Tibial artery (tissue), 4 donors: Measurements from ENCODE around the gene NPTN.

Source experiments
- DNase-seq, 2 donors: peaks; one replicate each; pipeline ENCODE4 v3.0.0-alpha.2; 2019
- H3K27ac ChIP-seq, 2 donors: fragments of 200-600 bp; sonication (generic) in 1 of 2; 1 replicate in 1 of 2; 2 replicates in 1 of 2; pipeline ENCODE4 v1.5.1; 2018 to 2019; ENCODE audit warnings: mild to moderate bottlenecking in 1 of 2
- H3K27me3 ChIP-seq, 2 donors: fragments of 200-600 bp; sonication (generic) in 1 of 2; one replicate each; pipeline versions ENCODE4 v1.5.1 to v1.6.0; 2016 to 2019
- H3K36me3 ChIP-seq, 3 donors: fragments of 200-600 bp; sonication (generic) in 2 of 3; one replicate each; pipeline ENCODE4 v1.5.1; 2016 to 2019; ENCODE audit warnings: mild to moderate bottlenecking in 2 of 3
- H3K4me1 ChIP-seq, 4 donors: fragments of 200-600 bp; sonication (generic) in 2 of 4; 1 replicate in 3 of 4; 2 replicates in 1 of 4; pipeline ENCODE4 v1.5.1; 2016 to 2019
- H3K4me3 ChIP-seq, 2 donors: fragments of 200-600 bp; sonication (generic) in 1 of 2; 1 replicate in 1 of 2; 2 replicates in 1 of 2; pipeline ENCODE4 v1.5.1; 2018 to 2019; ENCODE audit warnings: mild to moderate bottlenecking in 2 of 2
- H3K9me3 ChIP-seq, 3 donors: fragments of 200-600 bp; sonication (generic) in 1 of 3; one replicate each; pipeline ENCODE4 v1.5.1; 2016 to 2019
- CTCF ChIP-seq, 2 experiments: fragments of 200-600 bp in 1 of 2; fragments of 450-650 bp in 1 of 2; IDR thresholded peaks; one replicate each; pipeline ENCODE4 v1.5.1; 2017 to 2019; ENCODE audit warnings: antibody characterized with exemption in 2 of 2, mild to moderate bottlenecking in 1 of 2, moderate library complexity in 1 of 2
- intact Hi-C: fragments of 100-400 bp; cut with DNase I; formaldehyde crosslinking; loops from one replicate; pipeline ENCODE4 v1.15.0; 2023; ENCODE audit warnings: low total_unique reads

The NPTN gene

GRCh38 chr15:73518876-73519733, 114.1 kb downstream of the NPTN start:
- no peak for TF ChIP-seq CTCF (IDR thresholded peaks at IDR 0.05)
- no peaks in the 10 kb centered on the region for H3K9me3 ChIP-seq

DNA sequence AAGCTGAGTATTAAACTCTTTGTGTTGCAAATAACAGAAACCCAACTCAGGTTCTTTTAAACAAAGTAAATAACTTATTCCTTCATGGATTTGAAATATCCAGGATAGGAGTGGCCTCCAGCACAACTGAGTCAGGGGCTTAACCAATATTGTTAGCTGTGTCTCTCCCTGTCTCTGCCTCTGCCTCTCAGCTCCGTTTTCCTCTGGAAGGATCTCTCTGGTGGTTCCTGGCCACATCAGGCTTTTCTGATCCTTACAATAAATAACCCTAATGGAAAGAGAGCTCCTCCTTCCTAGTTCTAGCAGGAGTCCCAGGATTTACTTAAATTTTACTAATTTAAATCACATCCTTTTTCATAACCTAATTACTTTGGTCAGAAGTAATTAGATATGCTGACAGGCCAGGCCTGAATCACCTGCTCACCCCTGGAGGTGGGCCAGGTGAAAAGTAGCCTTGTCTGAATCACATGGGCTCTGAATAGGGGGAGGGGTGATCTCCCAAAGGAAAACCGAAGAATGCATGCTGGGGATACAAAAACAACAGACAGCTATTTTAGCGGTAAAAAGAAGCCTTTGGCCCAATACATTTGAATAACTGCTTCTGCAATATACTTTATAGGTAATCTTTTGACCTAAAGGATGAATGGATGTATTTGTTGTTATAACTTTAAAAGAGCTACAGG, 114.9 kb downstream of the NPTN start:
- no peaks in the 10 kb centered on the region for H3K4me1 ChIP-seq
- intact Hi-C loops, result no loop called here
- no peak overlapping the region for H3K27ac ChIP-seq
- no peak for DNase-seq
- TF ChIP-seq CTCF (IDR thresholded peaks at IDR 0.05), result no peak
- no peak overlapping the region for H3K4me3 ChIP-seq
- H3K27me3 ChIP-seq, result no peaks in the 10 kb centered on the region
- H3K36me3 ChIP-seq, result no peaks in the 10 kb centered on the region
- no peaks in the 10 kb centered on the region for H3K9me3 ChIP-seq

More at GRCh38 chr15:73518876-73519733, 114.1 kb downstream of the NPTN start:
- no peak for DNase-seq
- Histone ChIP-seq H3K27me3 (no peaks in the 10 kb centered on the region), H3K36me3 (no peaks in the 10 kb centered on the region), H3K27ac (no peak overlapping the region), H3K4me3 (no peak overlapping the region), H3K4me1 (no peaks in the 10 kb centered on the region)
- intact Hi-C loops, result no loop called here

DNA sequence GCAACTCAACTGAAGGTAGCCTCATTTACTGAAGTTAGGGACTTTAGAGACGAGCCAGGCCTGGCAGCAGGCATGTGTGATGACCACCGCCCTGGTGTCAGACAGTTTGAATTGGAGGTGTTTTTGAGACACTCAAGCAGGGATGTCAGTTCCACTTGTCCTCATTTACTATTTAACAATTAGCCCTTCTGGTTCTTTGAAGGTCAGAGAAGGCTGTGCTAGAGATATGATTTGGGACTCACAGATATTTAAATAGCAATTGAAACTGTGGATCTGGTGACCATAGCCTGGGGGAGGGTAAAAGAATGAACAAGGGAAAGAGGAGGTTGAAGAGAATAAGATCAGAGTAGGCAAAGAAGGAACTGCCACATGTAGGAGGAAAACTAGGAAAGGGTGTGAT, 115.6 kb downstream of the NPTN start:
- Histone ChIP-seq H3K9me3 (no peaks in the 10 kb centered on the region), H3K4me3 (no peak overlapping the region), H3K27me3 (no peaks in the 10 kb centered on the region), H3K27ac (no peak overlapping the region), H3K4me1 (no peaks in the 10 kb centered on the region), H3K36me3 (no peaks in the 10 kb centered on the region)
- no peak for TF ChIP-seq CTCF (IDR thresholded peaks at IDR 0.05)
- no peak for DNase-seq
- intact Hi-C loops, result no loop called here

DNA sequence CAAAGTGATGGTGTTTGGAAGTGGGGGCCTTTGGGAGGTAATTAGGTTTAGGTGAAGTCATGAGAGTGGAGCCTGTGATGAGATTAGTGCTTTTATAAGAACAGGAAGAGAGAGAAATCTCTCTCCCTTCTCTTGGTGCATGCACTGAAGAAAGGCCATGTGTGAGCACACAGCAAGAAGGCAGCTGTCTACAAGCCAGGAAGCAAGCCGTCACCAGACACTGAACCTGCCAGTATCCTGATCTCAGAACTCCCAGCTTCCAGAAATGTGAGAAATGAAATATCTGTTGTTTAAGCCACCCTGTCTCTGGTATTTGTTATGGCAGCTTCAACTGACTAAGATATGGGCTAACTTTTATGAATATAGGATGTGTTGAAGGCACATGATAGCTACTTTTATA, 117.7 kb downstream of the NPTN start:
- no peak for TF ChIP-seq CTCF (IDR thresholded peaks at IDR 0.05)
- H3K27ac ChIP-seq, result no peak overlapping the region
- H3K4me3 ChIP-seq, result no peak overlapping the region
- H3K36me3 ChIP-seq, result no peaks in the 10 kb centered on the region
- no peaks in the 10 kb centered on the region for H3K9me3 ChIP-seq
- H3K4me1 ChIP-seq, result no peaks in the 10 kb centered on the region
- DNase-seq, result no peak
- intact Hi-C loops, result no loop called here
- H3K27me3 ChIP-seq, result no peaks in the 10 kb centered on the region
